OCI-LY3 (cell line): ENCODE measurements around the gene CDH23.

Source experiments
- CTCF ChIP-seq: fragments of 200-600, 300-600 bp; sonication (generic); IDR thresholded peaks from 2 replicates; pipeline ENCODE4 v1.5.1; 2014; ENCODE audit warnings: antibody characterized with exemption, low read length, low read depth
- EZH2phosphoT487 ChIP-seq: fragments of 200-600 bp; shearing (Covaris generic); IDR thresholded peaks from 2 replicates; pipeline ENCODE4 v1.6.1; 2018; ENCODE audit warnings: antibody characterized with exemption, mixed run types, low read depth

GRCh38 chr10:71555724-71556119 is 159.0 kb downstream of the CDH23 start:
- no peak for TF ChIP-seq CTCF
- TF ChIP-seq EZH2phosphoT487, result no peak
